Subcutaneous abdominal adipose tissue (tissue), 5 donors: Measurements from ENCODE around the gene SLC23A1.

Experiments
- H3K27ac ChIP-seq: one replicate; pipeline ENCODE4 v1.7.0; 2013; ENCODE audit warnings: low read depth, mild to moderate bottlenecking, inconsistent platforms, low read length, moderate library complexity
- H3K27me3 ChIP-seq, 5 donors: one replicate each; pipeline ENCODE4 v1.7.0; 2013; ENCODE audit warnings: low read length in 5 of 5, inconsistent platforms in 1 of 5; ENCODE audit not compliant: control insufficient read depth in 5 of 5, insufficient read depth in 4 of 5
- H3K36me3 ChIP-seq, 5 donors: one replicate each; pipeline ENCODE4 v1.7.0; 2013; ENCODE audit warnings: low read length in 5 of 5; ENCODE audit not compliant: control insufficient read depth in 5 of 5, insufficient read depth in 5 of 5
- H3K4me1 ChIP-seq, 5 donors: one replicate each; pipeline ENCODE4 v1.7.0; 2013; ENCODE audit warnings: low read length in 5 of 5, mild to moderate bottlenecking in 3 of 5, moderate library complexity in 1 of 5; ENCODE audit not compliant: control insufficient read depth in 5 of 5, insufficient read depth in 5 of 5
- H3K4me3 ChIP-seq, 5 donors: one replicate each; pipeline ENCODE4 v1.7.0; 2013; ENCODE audit warnings: low read length in 5 of 5, low read depth in 1 of 5
- H3K9ac ChIP-seq, 5 donors: one replicate each; pipeline ENCODE4 v1.7.0; 2013; ENCODE audit warnings: low read length in 5 of 5, mild to moderate bottlenecking in 4 of 5, moderate library complexity in 3 of 5
- H3K9me3 ChIP-seq, 5 donors: one replicate each; pipeline ENCODE4 v1.7.0; 2013; ENCODE audit warnings: low read length in 5 of 5; ENCODE audit not compliant: control insufficient read depth in 5 of 5
- donor health status: healthy.
- donor health status: healthy.
- donor health status: healthy.
- donor health status: healthy.
- donor health status: healthy.

The SLC23A1 gene

GRCh38 chr5:139408191-139408590, 25.1 kb upstream of the SLC23A1 start:
- Histone ChIP-seq H3K9ac (no peak overlapping the region), H3K27ac (no peak overlapping the region), H3K4me1 (peaks cover 0 to 17% (median 10%) of the 10 kb centered on the region in 5 donors), H3K27me3 (no peaks in the 10 kb centered on the region), H3K9me3 (no peaks in the 10 kb centered on the region), H3K4me3 (no peak overlapping the region), H3K36me3 (peaks cover 0 to 6% (median 1%) of the 10 kb centered on the region in 5 donors)

GRCh38 chr5:139407517-139407916, 24.4 kb upstream of the SLC23A1 start:
- Histone ChIP-seq H3K9me3 (no peaks in the 10 kb centered on the region), H3K36me3 (peaks cover 0 to under 1% (median 0%) of the 10 kb centered on the region in 5 donors), H3K27ac (no peak overlapping the region), H3K27me3 (no peaks in the 10 kb centered on the region), H3K9ac (no peak overlapping the region), H3K4me1 (peaks cover 0 to 21% (median 14%) of the 10 kb centered on the region in 5 donors), H3K4me3 (no peak overlapping the region)

- Histone ChIP-seq H3K27ac (no peak overlapping the region), H3K4me3 (no peak overlapping the region), H3K27me3 (no peaks in the 10 kb centered on the region), H3K9ac (no peak overlapping the region), H3K9me3 (no peaks in the 10 kb centered on the region), H3K36me3 (no peaks in the 10 kb centered on the region), H3K4me1 (peaks cover 0 to 21% (median 14%) of the 10 kb centered on the region in 5 donors)
Measured at GRCh38 chr5:139406963-139407362, 23.9 kb upstream of the SLC23A1 start.

GRCh38 chr5:139404484-139404840, 21.4 kb upstream of the SLC23A1 start:
- no peaks in the 10 kb centered on the region for H3K9me3 ChIP-seq
- H3K9ac ChIP-seq: peak overlapping the region in 4 of 5 donors; percentile 35 to 71 (median 64)
- H3K4me1 ChIP-seq: peaks cover 0 to 17% (median 14%) of the 10 kb centered on the region in 5 donors
- peak overlapping the region; percentile 55 to 75 (median 67) for H3K4me3 ChIP-seq
- no peaks in the 10 kb centered on the region for H3K27me3 ChIP-seq
- peaks cover 0 to 4% (median 0%) of the 10 kb centered on the region in 5 donors for H3K36me3 ChIP-seq
- H3K27ac ChIP-seq: peak overlapping the region; percentile 85

- peak within 1 kb of the TSS; percentile 65 to 96 (median 74) for H3K4me3 ChIP-seq
- H3K27me3 ChIP-seq: no peaks in the 10 kb centered on the region
- H3K9me3 ChIP-seq: no peaks in the 10 kb centered on the region
- H3K36me3 ChIP-seq: peaks cover 0 to 4% (median 0%) of the 10 kb centered on the region in 5 donors
- H3K27ac ChIP-seq: peak within 1 kb of the TSS; percentile 85
- H3K4me1 ChIP-seq: peaks cover 0 to 17% (median 14%) of the 10 kb centered on the region in 5 donors
- H3K9ac ChIP-seq: peak within 1 kb of the TSS; percentile 1 to 80 (median 71)
Measured at GRCh38 chr5:139403787-139404483, 20.8 kb upstream of the SLC23A1 start, which contains the start of gene SPATA24. Gene SPATA24, minus strand, starts transcription at chr5:139404089. Its CDS starts 29 bp downstream, at chr5:139404060.

GRCh38 chr5:139403418-139403786, 20.3 kb upstream of the SLC23A1 start:
- H3K4me1 ChIP-seq: peaks cover 0 to 17% (median 14%) of the 10 kb centered on the region in 5 donors
- H3K4me3 ChIP-seq: peak overlapping the region; percentile 65 to 96 (median 74)
- H3K9ac ChIP-seq: peak overlapping the region; percentile 1 to 80 (median 48)
- H3K27me3 ChIP-seq: no peaks in the 10 kb centered on the region
- peak overlapping the region; percentile 85 for H3K27ac ChIP-seq
- no peaks in the 10 kb centered on the region for H3K9me3 ChIP-seq
- H3K36me3 ChIP-seq: peaks cover 0 to 4% (median 0%) of the 10 kb centered on the region in 5 donors

- H3K9me3 ChIP-seq: no peaks in the 10 kb centered on the region
- peaks cover 0 to 17% (median 14%) of the 10 kb centered on the region in 5 donors for H3K4me1 ChIP-seq
- H3K4me3 ChIP-seq: peak overlapping the region in 1 of 5 donors; percentile 75
- no peak overlapping the region for H3K9ac ChIP-seq
- H3K27me3 ChIP-seq: no peaks in the 10 kb centered on the region
- H3K36me3 ChIP-seq: peaks cover 0 to 4% (median 0%) of the 10 kb centered on the region in 5 donors
- H3K27ac ChIP-seq: no peak overlapping the region
Measured at GRCh38 chr5:139402561-139403158, 19.6 kb upstream of the SLC23A1 start.

- Histone ChIP-seq H3K4me1 (peaks cover 0 to 20% (median 14%) of the 10 kb centered on the region in 5 donors), H3K36me3 (peaks cover 0 to 4% (median 0%) of the 10 kb centered on the region in 5 donors), H3K9me3 (no peaks in the 10 kb centered on the region), H3K27ac (no peak overlapping the region), H3K27me3 (no peaks in the 10 kb centered on the region), H3K9ac (no peak overlapping the region), H3K4me3 (no peak overlapping the region)
Measured at GRCh38 chr5:139401546-139401945, 18.4 kb upstream of the SLC23A1 start.

- H3K27me3 ChIP-seq: peaks cover 4 to 12% (median 8%) of the 10 kb centered on the region in 5 donors
Measured at GRCh38 chr5:139399501-139400121, 16.5 kb upstream of the SLC23A1 start.

GRCh38 chr5:139397921-139398320, 14.8 kb upstream of the SLC23A1 start:
- H3K27me3 ChIP-seq: peaks cover 13 to 29% (median 19%) of the 10 kb centered on the region in 5 donors
- H3K27ac ChIP-seq: no peak overlapping the region
- H3K36me3 ChIP-seq: peaks cover 0 to 4% (median 0%) of the 10 kb centered on the region in 5 donors
- no peak overlapping the region for H3K4me3 ChIP-seq
- no peaks in the 10 kb centered on the region for H3K9me3 ChIP-seq
- no peak overlapping the region for H3K9ac ChIP-seq
- peaks cover 0 to 39% (median 26%) of the 10 kb centered on the region in 5 donors for H3K4me1 ChIP-seq

More at GRCh38 chr5:139399501-139400121, 16.5 kb upstream of the SLC23A1 start:
- H3K36me3 ChIP-seq: peaks cover 0 to 4% (median 0%) of the 10 kb centered on the region in 5 donors
- no peaks in the 10 kb centered on the region for H3K9me3 ChIP-seq
- no peak overlapping the region for H3K27ac ChIP-seq
- no peak overlapping the region for H3K9ac ChIP-seq
- no peak overlapping the region for H3K4me3 ChIP-seq
- peaks cover 0 to 36% (median 22%) of the 10 kb centered on the region in 5 donors for H3K4me1 ChIP-seq
